SIG-M5 treated with dmso at 0.1 percent for 504 hours (cell line): ENCODE results near the gene TMEM214.
A peak's percentile ranks its signal among the peaks of the same experiment; 100 is the strongest.

Experiments
- DNase-seq: peaks from one replicate; lab custom pipeline; 2025; ENCODE audit not compliant: unreplicated experiment; lab: John Stamatoyannopoulos, UW

The TMEM214 gene

DNA sequence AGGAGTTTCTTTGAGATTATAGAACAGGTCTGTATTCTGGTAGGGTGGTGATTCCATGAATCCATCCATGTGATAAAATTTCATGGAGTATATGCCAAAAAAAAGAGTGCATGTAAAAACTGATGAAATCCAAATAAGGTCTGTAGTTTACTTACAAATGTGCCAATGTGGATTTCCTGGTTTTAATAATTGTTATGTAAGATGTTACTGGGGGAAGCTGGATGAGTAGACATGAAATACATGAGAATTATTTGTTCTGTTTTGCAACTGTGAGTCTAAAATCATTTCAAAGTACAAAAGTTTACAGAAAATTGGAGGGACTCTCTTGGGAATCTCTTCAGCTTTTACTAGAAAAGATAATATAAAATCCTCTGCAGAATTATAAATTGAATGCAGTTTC is 23.7 kb upstream of the TMEM214 start:
- DNase-seq, result no peak

GRCh38 chr2:27009716-27010115 is 23.0 kb upstream of the TMEM214 start:
- no peak for DNase-seq

- DNase-seq, result no peak
Observed at GRCh38 chr2:27010139-27010538, 22.6 kb upstream of the TMEM214 start.

DNA sequence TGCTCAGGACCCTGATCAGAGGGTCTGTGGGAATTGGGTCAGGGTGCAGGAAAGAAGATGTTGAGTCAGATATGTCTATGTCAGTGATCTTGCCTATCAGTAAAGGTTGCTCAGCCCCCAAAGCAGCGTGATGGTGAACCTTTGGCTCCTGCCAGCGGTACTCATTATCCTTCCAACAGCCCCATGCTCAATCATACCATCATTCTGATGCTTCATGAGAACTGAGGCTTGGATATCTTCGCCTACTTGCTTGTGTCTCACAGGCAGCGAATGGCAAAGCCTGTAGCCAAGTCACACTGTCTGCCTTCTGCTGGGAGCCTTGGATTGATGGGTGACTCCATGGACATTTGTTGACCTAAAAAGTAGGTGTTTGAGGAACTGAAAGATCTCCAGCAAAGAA is 19.0 kb upstream of the TMEM214 start:
- no peak for DNase-seq

DNA sequence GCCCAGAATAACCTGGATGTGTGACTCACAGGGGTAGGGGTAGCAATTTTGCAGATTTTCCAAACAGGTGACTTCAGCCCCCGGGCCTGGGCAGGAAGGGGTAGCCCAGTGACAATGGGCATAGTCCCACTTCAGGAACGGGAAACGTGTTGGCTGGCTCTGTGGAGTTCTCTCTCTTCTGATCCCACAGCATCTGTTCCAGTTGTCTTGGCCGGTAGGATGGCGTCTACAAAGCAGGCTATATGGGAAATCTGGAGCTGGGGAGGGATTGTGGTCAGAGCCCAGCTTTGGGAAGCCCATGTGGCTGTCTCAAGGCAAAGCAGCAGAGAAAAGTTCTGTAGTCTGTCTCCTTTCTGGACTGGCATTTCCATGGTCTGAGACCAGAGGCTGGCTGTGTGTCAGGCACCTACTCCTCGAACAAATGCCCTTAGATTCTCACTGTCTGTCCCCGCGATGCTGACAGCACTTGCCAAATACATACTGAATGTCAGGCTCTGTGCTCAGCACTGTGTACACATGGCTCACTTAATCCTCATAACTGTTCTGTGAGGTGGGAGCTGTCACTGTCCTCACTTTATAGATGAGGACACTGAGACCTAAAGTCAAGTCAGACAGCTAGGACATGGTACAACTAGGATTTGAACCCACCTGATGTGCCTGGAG is 17.9 kb upstream of the TMEM214 start:
- DNase-seq, result no peak

DNA sequence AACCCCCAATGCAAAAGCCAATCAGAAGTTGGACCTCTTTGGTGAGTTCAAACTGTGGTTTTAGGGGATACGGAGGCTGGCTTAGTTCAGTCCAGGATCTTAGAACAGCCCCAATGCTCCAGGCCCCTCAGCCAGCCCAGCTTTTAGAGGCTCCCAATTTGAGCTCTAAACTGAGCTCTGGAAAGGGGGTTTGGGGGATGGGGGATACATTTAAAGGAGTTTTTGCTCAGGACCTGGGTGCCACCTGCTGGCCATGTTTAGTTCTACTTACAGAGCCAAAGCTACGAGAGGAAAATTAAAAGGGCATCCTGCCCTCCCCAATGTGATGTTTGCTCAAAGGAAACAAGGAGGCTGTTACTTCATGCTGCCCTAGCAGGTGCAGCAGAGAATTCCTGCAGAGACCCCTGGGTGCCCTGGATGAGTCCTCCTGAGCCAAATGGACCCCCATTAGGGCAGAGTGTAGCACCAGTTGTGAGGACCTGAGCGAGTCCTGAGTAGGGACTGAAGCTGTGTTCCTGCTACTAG is 15.9 kb upstream of the TMEM214 start:
- peak; percentile 62 for DNase-seq

- DNase-seq, result no peak
Observed at GRCh38 chr2:27018142-27018541, 14.6 kb upstream of the TMEM214 start.

DNA sequence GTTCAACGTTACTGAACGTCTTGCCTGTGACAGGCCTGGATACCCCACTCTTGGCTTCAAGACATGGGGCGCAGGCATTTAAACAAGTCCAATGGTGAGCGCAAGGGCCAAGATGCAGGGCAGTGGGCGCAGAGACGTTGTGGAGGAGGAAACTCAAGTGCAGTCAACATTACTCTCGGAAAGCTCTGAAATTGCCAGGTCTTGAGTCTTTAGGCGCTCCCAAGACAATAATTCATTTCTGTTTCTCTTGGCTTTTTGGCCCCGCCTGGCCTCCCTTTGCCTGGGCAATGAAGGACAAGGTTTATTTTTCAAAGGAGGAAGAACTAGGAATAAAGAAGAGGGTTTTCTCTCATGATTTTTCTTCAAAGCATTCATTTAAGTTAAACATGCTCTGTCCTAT is 13.3 kb upstream of the TMEM214 start:
- DNase-seq, result no peak

GRCh38 chr2:27019931-27020855 is 12.6 kb upstream of the TMEM214 start:
- no peak for DNase-seq

- peak; percentile 15 for DNase-seq
Observed at GRCh38 chr2:27021253-27022049, 11.3 kb upstream of the TMEM214 start.

- no peak for DNase-seq
Observed at GRCh38 chr2:27023740-27024139, 9.0 kb upstream of the TMEM214 start.

- DNase-seq, result no peak
Observed at GRCh38 chr2:27024188-27024587, 8.6 kb upstream of the TMEM214 start.

DNA sequence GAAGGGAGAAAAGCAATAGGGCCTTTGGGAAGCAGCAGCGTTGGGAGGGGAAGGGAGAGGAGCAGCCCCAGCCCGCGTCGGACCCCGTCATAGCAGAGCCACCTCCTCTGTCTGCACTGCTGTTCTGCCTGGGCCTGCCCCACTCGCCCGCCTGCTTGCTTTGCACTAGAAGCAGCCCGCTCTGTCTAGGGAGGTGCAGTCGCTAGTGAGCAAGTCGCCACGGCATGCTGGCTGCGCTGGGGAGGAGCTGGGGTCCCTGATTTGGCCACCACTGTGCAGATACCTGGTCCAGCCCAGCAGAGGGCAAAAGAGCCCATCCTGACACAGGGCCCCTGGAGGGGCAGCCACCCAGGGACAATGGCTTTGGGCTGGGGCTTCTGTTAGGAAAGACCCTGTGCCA is 8.0 kb upstream of the TMEM214 start:
- DNase-seq, result no peak

DNA sequence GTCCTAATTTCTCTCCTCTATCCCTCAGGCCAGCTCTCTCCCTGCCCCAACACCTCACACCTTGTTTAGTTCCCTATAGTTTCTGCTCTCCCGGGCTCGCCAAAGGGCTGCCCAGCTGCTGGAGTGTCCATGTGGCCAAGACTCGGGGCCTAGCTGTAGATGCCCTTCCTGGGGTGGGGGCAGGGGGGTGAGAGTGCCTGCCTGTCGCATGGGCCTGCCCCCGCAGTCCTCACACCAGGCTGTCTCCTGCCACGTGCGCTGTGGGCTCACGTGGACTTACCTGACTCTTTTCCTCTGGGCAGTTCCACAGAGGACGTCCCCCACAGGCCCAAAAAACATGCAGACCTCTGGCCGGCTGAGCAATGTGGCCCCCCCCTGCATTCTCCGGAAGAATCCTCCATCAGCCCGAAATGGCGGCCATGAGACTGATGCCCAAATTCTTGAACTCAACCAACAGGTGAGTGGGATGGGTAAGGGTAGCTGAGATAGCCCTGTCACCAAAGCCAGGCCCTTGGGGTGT is 7.4 kb upstream of the TMEM214 start:
- DNase-seq, result no peak

GRCh38 chr2:27025861-27026851 is 6.6 kb upstream of the TMEM214 start:
- DNase-seq, result no peak

DNA sequence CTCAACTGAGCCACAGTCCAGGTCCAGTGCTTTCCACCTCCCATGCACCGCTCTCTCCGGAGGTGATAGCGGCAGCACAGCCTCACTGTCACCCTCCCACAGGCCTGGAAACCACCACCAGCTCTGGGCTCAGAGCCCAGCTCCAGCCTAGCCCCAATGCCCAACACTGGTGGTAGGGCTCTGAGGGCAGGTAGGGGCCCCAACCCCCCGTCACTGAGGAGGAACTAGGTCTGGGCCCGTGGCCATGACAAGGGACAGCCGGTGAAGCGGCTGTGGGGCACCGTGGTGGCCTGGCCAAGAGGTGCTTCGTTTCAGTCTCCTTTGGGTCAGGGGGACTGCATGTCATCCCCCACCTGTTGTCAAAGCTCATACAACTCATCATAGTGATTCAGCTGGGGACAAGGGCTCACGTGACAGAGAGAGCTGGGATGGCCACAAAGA is 5.5 kb upstream of the TMEM214 start:
- DNase-seq, result no peak

DNA sequence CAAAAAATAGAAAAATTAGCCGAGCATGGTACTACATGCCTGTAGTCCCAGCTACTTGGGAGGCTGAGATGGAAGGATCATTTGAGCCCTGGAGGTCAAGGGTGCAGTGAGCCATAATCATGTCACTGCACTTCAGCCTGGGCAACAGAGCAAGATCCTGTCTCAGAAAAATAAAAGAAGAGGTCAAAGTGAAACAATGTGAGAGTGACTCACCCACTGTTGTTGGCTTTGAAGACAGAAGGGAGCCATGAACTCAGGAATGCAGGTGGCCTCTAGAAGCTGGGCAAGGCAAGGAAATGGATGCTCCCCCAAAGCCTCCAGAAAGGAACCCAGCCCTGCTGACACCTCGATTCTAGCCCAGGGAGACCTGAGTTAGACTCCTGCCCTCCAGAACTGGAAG is 3.7 kb upstream of the TMEM214 start:
- DNase-seq, result no peak

- no peak for DNase-seq
Observed at GRCh38 chr2:27033253-27033852, 588 bp downstream of the TMEM214 start.

DNA sequence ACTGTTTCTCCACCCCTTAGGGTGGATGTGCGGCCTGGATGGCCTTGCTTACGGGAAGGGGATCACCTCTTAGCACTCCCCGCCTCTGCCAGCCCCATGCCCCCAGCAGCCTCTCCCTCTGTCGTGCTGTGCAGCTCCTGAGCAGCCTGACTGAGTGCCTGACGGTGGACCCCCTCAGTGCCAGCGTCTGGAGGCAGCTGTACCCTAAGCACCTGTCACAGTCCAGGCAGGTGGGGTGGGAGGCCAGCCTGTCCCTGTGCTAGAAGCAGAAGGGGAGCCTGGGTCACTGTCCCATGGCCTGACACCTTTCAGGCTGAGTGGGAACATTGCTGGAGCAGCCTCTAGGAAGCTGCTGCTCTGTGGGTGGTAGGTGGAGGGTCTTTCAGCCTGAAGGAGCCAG is 5.2 kb downstream of the TMEM214 start:
- no peak for DNase-seq
